Lower leg skin (tissue), 4 donors: ENCODE data around the gene OMP. TPM values are rescaled to one million over a fixed set of nuclear protein-coding genes. Genes with fewer than 3 reads are reported as not detected.

Experiments
- DNase-seq, 2 donors: peaks; one replicate each; pipeline ENCODE4 v3.0.0-alpha.2; 2019; ENCODE audit warnings: low spot score in 2 of 2
- H3K4me3 ChIP-seq: fragments of 200-600 bp; sonication (generic); 2 replicates; pipeline ENCODE4 v1.5.1; 2017; ENCODE audit warnings: mild to moderate bottlenecking, low read depth; ENCODE audit not compliant: poor library complexity, severe bottlenecking
- CTCF ChIP-seq, 3 donors: fragments of 450-650 bp; IDR thresholded peaks; one replicate each; pipeline ENCODE4 v1.5.1; 2016; ENCODE audit warnings: antibody characterized with exemption in 3 of 3, mild to moderate bottlenecking in 3 of 3, moderate library complexity in 2 of 3
- POLR2A ChIP-seq, 2 donors: fragments of 450-650 bp; IDR thresholded peaks; one replicate each; pipeline ENCODE4 v1.6.1; 2016 to 2017; ENCODE audit warnings: antibody characterized with exemption in 2 of 2, mild to moderate bottlenecking in 1 of 2, moderate library complexity in 1 of 2
- WGBS, 2 donors: methylation state at CpG; one replicate each; pipeline ENCODE4 v1.1.5; 2018; 5-methylcytosine and 5-hydroxymethylcytosine counted together
- intact Hi-C: fragments of 100-400 bp; cut with DNase I; formaldehyde crosslinking; loops from one replicate; pipeline ENCODE4 v1.15.0; 2023; ENCODE audit warnings: low total_unique reads
- total RNA-seq, 4 donors: library from RNA; depleted of rRNA; stranded (reverse); fragments of >200 nt; gene quantifications; one replicate each; pipeline ENCODE4 v1.1.0, GENCODE V29; 2016

OMP gene
- total RNA-seq, 4 donors from 2014 or later, result not detected

- WGBS, 2 donors, result 81 to 91% methylated on average over 6 of the region's 6 CpGs
- intact Hi-C loops, result no loop called here
- no peak for DNase-seq
- TF ChIP-seq CTCF (IDR thresholded peaks at IDR 0.05) (no peak), POLR2A (IDR thresholded peaks at IDR 0.05) (no peak)
- H3K4me3 ChIP-seq, result no peak overlapping the region
These were observed 50.2 kb downstream of the OMP start for GRCh38 chr11:77152846-77153245.

Other genes starting within 250 kb of the OMP start
- 1 to 10 TPM; 3.5 to 5.9 (median 5.1) TPM for gene ACER3, start 241.9 kb upstream of the OMP start, total RNA-seq
- gene B3GNT6, start 68.4 kb upstream of the OMP start, total RNA-seq, result under 1 TPM in 2 of 4 donors, not detected in 2; 0.21 to 0.26 TPM
- 1 to 10 TPM in 3 of 4 donors, under 1 TPM in 1; 0.38 to 1.9 (median 1.2) TPM for gene CAPN5, start 35.9 kb upstream of the OMP start, total RNA-seq
- 1 to 10 TPM in 3 of 4 donors, under 1 TPM in 1; 0.69 to 2.1 (median 1.4) TPM for gene MYO7A, start 25.4 kb downstream of the OMP start, total RNA-seq
- not detected for gene GDPD4, start 198.8 kb downstream of the OMP start, total RNA-seq